GM19025 (cell line): ENCODE results near the gene VSTM2L.

Experiments used
- ATAC-seq: cut with Tn5 transposase; IDR thresholded peaks from one replicate; pipeline ENCODE4 v1.9.1; 2021; ENCODE audit warnings: mild to moderate bottlenecking, low read depth, moderate library complexity; ENCODE audit not compliant: unreplicated experiment

VSTM2L gene

GRCh38 chr20:37898233-37899104 is 4.5 kb upstream of the VSTM2L start:
- ATAC-seq: no peak

GRCh38 chr20:37899105-37900045 is 3.6 kb upstream of the VSTM2L start:
- no peak for ATAC-seq

- no peak for ATAC-seq
Measured at GRCh38 chr20:37901240-37901639, 1.7 kb upstream of the VSTM2L start.

GRCh38 chr20:37901654-37902503 is 1.0 kb upstream of the VSTM2L start:
- no peak for ATAC-seq

GRCh38 chr20:37903317-37904007 is 535 bp downstream of the VSTM2L start:
- ATAC-seq: no peak

- ATAC-seq: no peak
Measured at GRCh38 chr20:37904008-37904642, 1.2 kb downstream of the VSTM2L start.

GRCh38 chr20:37904845-37905373 is 2.0 kb downstream of the VSTM2L start:
- ATAC-seq: no peak

- no peak for ATAC-seq
Measured at GRCh38 chr20:37905671-37906613, 3.0 kb downstream of the VSTM2L start.

- ATAC-seq: no peak
Measured at GRCh38 chr20:37907330-37907676, 4.4 kb downstream of the VSTM2L start.

GRCh38 chr20:37907677-37908401 is 4.9 kb downstream of the VSTM2L start:
- ATAC-seq: no peak

- no peak for ATAC-seq
Measured at GRCh38 chr20:37911261-37911660, 8.3 kb downstream of the VSTM2L start.

- ATAC-seq: no peak
Measured at GRCh38 chr20:37911838-37912281, 8.9 kb downstream of the VSTM2L start.

- no peak for ATAC-seq
Measured at GRCh38 chr20:37912874-37913273, 9.9 kb downstream of the VSTM2L start.

- ATAC-seq: no peak
Measured at GRCh38 chr20:37913567-37914366, 10.8 kb downstream of the VSTM2L start.

- no peak for ATAC-seq
Measured at GRCh38 chr20:37914367-37914671, 11.4 kb downstream of the VSTM2L start.

GRCh38 chr20:37914672-37915433 is 11.9 kb downstream of the VSTM2L start:
- no peak for ATAC-seq
